SH-SY5Y (cell line): ENCODE data around the gene IFNA8.

ENCODE experiments used
- GATA2 ChIP-seq: IDR thresholded peaks from 2 replicates; pipeline ENCODE4 v1.6.1; 2011; ENCODE audit warnings: mild to moderate bottlenecking, low read depth, low read length
- GATA3 ChIP-seq: IDR thresholded peaks from 2 replicates; pipeline ENCODE4 v1.6.1; 2011; ENCODE audit warnings: low read depth, mild to moderate bottlenecking, low read length, moderate library complexity

GRCh38 chr9:21434202-21435014 is 25.5 kb downstream of the IFNA8 start:
- TF ChIP-seq GATA2 (no peak), GATA3 (no peak)
